ENCODE data around the gene LCN12.
"Not testable (repeated sequence)": the region's sequence is repeated elsewhere in the genome, so short reads cannot be mapped to it uniquely, and the experiment has no call there.

The LCN12 gene

GRCh38 chr9:137002646-137003041, 50.6 kb downstream of the LCN12 start:
- no peak overlapping the region for H2AFZ ChIP-seq (ENCODE audit: low read depth, low read length, severe bottlenecking)
- no peaks in the 10 kb centered on the region for H3K79me2 ChIP-seq (ENCODE audit: insufficient read depth, low read length)
- no peaks in the 10 kb centered on the region for H3F3A ChIP-seq (ENCODE audit: insufficient read depth)
- H3K27me3 ChIP-seq (ENCODE audit: low read length): no peaks in the 10 kb centered on the region
- H3K9ac ChIP-seq (ENCODE audit: low read length): no peak overlapping the region
- H3K4me2 ChIP-seq (ENCODE audit: low read depth, low read length, poor library complexity, severe bottlenecking): no peak overlapping the region
- H4K20me1 ChIP-seq (ENCODE audit: low read depth, low read length): no peaks in the 10 kb centered on the region
- no peak overlapping the region for H3K27ac ChIP-seq (ENCODE audit: low read depth, low read length)
- H3K36me3 ChIP-seq (ENCODE audit: low read length): no peaks in the 10 kb centered on the region
- TF ChIP-seq EZH2phosphoT487 (conservative IDR thresholded peaks at IDR 0.05; ENCODE audit: low read length): no peak
- no peak for TF ChIP-seq CTCF (IDR thresholded peaks at IDR 0.05; ENCODE audit: insufficient read depth, low read length, poor library complexity, severe bottlenecking)
- no peaks in the 10 kb centered on the region for H3K9me3 ChIP-seq (ENCODE audit: insufficient read depth, low read length)
- H3K9me2 ChIP-seq (replicated peaks; ENCODE audit: insufficient read depth, low read length): no peaks in the 10 kb centered on the region
- no peak overlapping the region for H3K4me3 ChIP-seq (ENCODE audit: insufficient read depth, low read length, poor library complexity, severe bottlenecking)

- not testable (repeated sequence) for H3K36me3 ChIP-seq (ENCODE audit: low read length); H3F3A ChIP-seq (ENCODE audit: insufficient read depth); H3K4me2 ChIP-seq (ENCODE audit: low read depth, low read length, poor library complexity, severe bottlenecking); H3K27me3 ChIP-seq (ENCODE audit: low read length); H2AFZ ChIP-seq (ENCODE audit: low read depth, low read length, severe bottlenecking); H3K79me2 ChIP-seq (ENCODE audit: insufficient read depth, low read length); H3K27ac ChIP-seq (ENCODE audit: low read depth, low read length); H3K4me3 ChIP-seq (ENCODE audit: insufficient read depth, low read length, poor library complexity, severe bottlenecking); H3K9ac ChIP-seq (ENCODE audit: low read length); H3K9me3 ChIP-seq (ENCODE audit: insufficient read depth, low read length); H3K9me2 ChIP-seq (replicated peaks; ENCODE audit: insufficient read depth, low read length); H4K20me1 ChIP-seq (ENCODE audit: low read depth, low read length)
Observed at GRCh38 chr9:137004285-137004684, 52.2 kb downstream of the LCN12 start.

Measured in SU-DHL-6 (cell line).